HEK293T (cell line): ENCODE measurements around the gene LRRC10.

Source experiments
- CTCF ChIA-PET: fragments of 350-600 bp; formaldehyde crosslinking; extraction: SDS; loops from one replicate; lab custom pipeline; 2021; ENCODE audit warnings: antibody characterized with exemption, inconsistent platforms; lab: Yijun Ruan, JAX
- POLR2A ChIA-PET: fragments of 350-600 bp; formaldehyde crosslinking; extraction: SDS; loops from one replicate; lab custom pipeline; 2020; ENCODE audit warnings: antibody characterized with exemption, inconsistent platforms; lab: Yijun Ruan, JAX
- DNase-seq: peaks from one replicate; pipeline ENCODE4 v3.0.0; 2012; ENCODE audit warnings: mixed read lengths; ENCODE audit errors: extremely low spot score
- ARNT ChIP-seq: fragments of 450-650 bp; IDR thresholded peaks from 2 replicates; pipeline ENCODE4 v1.6.1; 2017; ENCODE audit warnings: mild to moderate bottlenecking
- BHLHE40 ChIP-seq: fragments of 450-650 bp; IDR thresholded peaks from 2 replicates; pipeline ENCODE4 v1.6.1; 2016; ENCODE audit warnings: mild to moderate bottlenecking, moderate library complexity, borderline replicate concordance
- CTBP1 ChIP-seq: fragments of 450-650 bp; IDR thresholded peaks from 2 replicates; pipeline ENCODE4 v1.6.1; 2016; ENCODE audit warnings: borderline replicate concordance
- ELF4 ChIP-seq: fragments of 450-650 bp; IDR thresholded peaks from 2 replicates; pipeline ENCODE4 v1.6.1; 2017; ENCODE audit warnings: antibody characterized with exemption
- FOXA1 ChIP-seq: fragments of 450-650 bp; IDR thresholded peaks from 2 replicates; pipeline ENCODE4 v1.6.1; 2016; ENCODE audit warnings: mild to moderate bottlenecking
- FOXK2 ChIP-seq: fragments of 450-650 bp; IDR thresholded peaks from 2 replicates; pipeline ENCODE4 v1.6.1; 2016; ENCODE audit warnings: mild to moderate bottlenecking
- FOXM1 ChIP-seq: fragments of 450-650 bp; IDR thresholded peaks from 2 replicates; pipeline ENCODE4 v1.6.1; 2017; ENCODE audit warnings: mild to moderate bottlenecking, borderline replicate concordance
- HDGF ChIP-seq: fragments of 450-650 bp; IDR thresholded peaks from 2 replicates; pipeline ENCODE4 v1.6.1; 2017; ENCODE audit warnings: antibody characterized with exemption, borderline replicate concordance
- L3MBTL2 ChIP-seq: fragments of 450-650 bp; conservative IDR thresholded peaks from 2 replicates; pipeline ENCODE4 v1.6.1; 2016; ENCODE audit warnings: mild to moderate bottlenecking
- LEF1 ChIP-seq: fragments of 450-650 bp; IDR thresholded peaks from 2 replicates; pipeline ENCODE4 v1.6.1; 2017; ENCODE audit warnings: mild to moderate bottlenecking, borderline replicate concordance
- NFRKB ChIP-seq: fragments of 450-650 bp; IDR thresholded peaks from 2 replicates; pipeline ENCODE4 v1.6.1; 2016; ENCODE audit warnings: mild to moderate bottlenecking, moderate library complexity
- PKNOX1 ChIP-seq: fragments of 450-650 bp; IDR thresholded peaks from 2 replicates; pipeline ENCODE4 v1.6.1; 2016
- SP1 ChIP-seq: fragments of 450-650 bp; IDR thresholded peaks from 2 replicates; pipeline ENCODE4 v1.6.1; 2017
- SUZ12 ChIP-seq: fragments of 450-650 bp; IDR thresholded peaks from 2 replicates; pipeline ENCODE4 v1.6.1; 2016; ENCODE audit warnings: mild to moderate bottlenecking
- TARDBP ChIP-seq: fragments of 450-650 bp; IDR thresholded peaks from 2 replicates; pipeline ENCODE4 v1.6.1; 2016
- ZNF384 ChIP-seq: fragments of 450-650 bp; IDR thresholded peaks from 2 replicates; pipeline ENCODE4 v1.6.1; 2016

The LRRC10 gene

GRCh38 chr12:69642531-69642930 lies 31.8 kb upstream of the LRRC10 start:
- no peak for DNase-seq
- POLR2A ChIA-PET = no interaction called here
- CTCF ChIA-PET = no interaction called here
- no peak for TF ChIP-seq HDGF
- no peak for TF ChIP-seq CTBP1
- TF ChIP-seq L3MBTL2 = no peak
- TF ChIP-seq SUZ12 = no peak
- no peak for TF ChIP-seq FOXM1
- TF ChIP-seq PKNOX1 = no peak
- TF ChIP-seq ARNT = no peak
- TF ChIP-seq SP1 = no peak
- no peak for TF ChIP-seq TARDBP
- TF ChIP-seq NFRKB = no peak

- no peak for TF ChIP-seq BHLHE40
- no peak for TF ChIP-seq TARDBP
- TF ChIP-seq ZNF384 = no peak
- no peak for TF ChIP-seq FOXK2
- no peak for TF ChIP-seq SUZ12
- TF ChIP-seq ARNT = no peak
- TF ChIP-seq PKNOX1 = no peak
- TF ChIP-seq NFRKB = no peak
- no peak for TF ChIP-seq L3MBTL2
- TF ChIP-seq FOXM1 = no peak
- no peak for TF ChIP-seq SP1
- TF ChIP-seq HDGF = no peak
- no peak for TF ChIP-seq LEF1
- TF ChIP-seq FOXA1 = no peak
- TF ChIP-seq CTBP1 = no peak
- TF ChIP-seq ELF4 = no peak
- DNase-seq = no peak
- ChIA-PET CTCF (no interaction called here), POLR2A (no interaction called here)
These were observed 30.8 kb upstream of the LRRC10 start for GRCh38 chr12:69641546-69641945.

GRCh38 chr12:69639400-69640016 lies 28.8 kb upstream of the LRRC10 start:
- POLR2A ChIA-PET = no interaction called here
- TF ChIP-seq L3MBTL2 (peak; percentile 56; the same call in 1 of the 2 replicates), FOXK2 (no peak)
- peak; percentile 87 for DNase-seq
- CTCF ChIA-PET = interaction anchor here (0.7 to 2.2 kb wide), 12 partner anchors 10 to 349 kb away, joined by 3 to 12 read pairs (median 4); no protein-coding TSS in a partner anchor

GRCh38 chr12:69633061-69633460 lies 22.4 kb upstream of the LRRC10 start:
- CTCF ChIA-PET = no interaction called here
- no peak for DNase-seq
- POLR2A ChIA-PET = no interaction called here
- no peak for TF ChIP-seq LEF1
- no peak for TF ChIP-seq SP1
- TF ChIP-seq SUZ12 = no peak
- TF ChIP-seq ELF4 = no peak
- TF ChIP-seq FOXA1 = no peak
- no peak for TF ChIP-seq TARDBP
- no peak for TF ChIP-seq ARNT
- no peak for TF ChIP-seq FOXM1
- TF ChIP-seq CTBP1 = no peak
- no peak for TF ChIP-seq L3MBTL2
- TF ChIP-seq BHLHE40 = no peak

GRCh38 chr12:69630191-69630590 lies 19.5 kb upstream of the LRRC10 start:
- TF ChIP-seq ARNT = no peak
- no peak for TF ChIP-seq FOXK2
- no peak for TF ChIP-seq SP1
- TF ChIP-seq ZNF384 = no peak
- no peak for TF ChIP-seq NFRKB
- TF ChIP-seq L3MBTL2 = no peak
- TF ChIP-seq SUZ12 = no peak
- no peak for TF ChIP-seq TARDBP
- no peak for TF ChIP-seq FOXM1
- no peak for TF ChIP-seq CTBP1
- no peak for TF ChIP-seq BHLHE40
- no peak for TF ChIP-seq PKNOX1
- TF ChIP-seq FOXA1 = no peak
- no peak for TF ChIP-seq LEF1
- ChIA-PET CTCF (no interaction called here), POLR2A (no interaction called here)
- DNase-seq = no peak

GRCh38 chr12:69627501-69627900 lies 16.8 kb upstream of the LRRC10 start:
- DNase-seq = no peak
- TF ChIP-seq NFRKB (no peak), CTBP1 (no peak), L3MBTL2 (no peak), FOXA1 (no peak)
- POLR2A ChIA-PET = no interaction called here
- CTCF ChIA-PET = interaction anchor here (1.8 kb wide), 1 partner anchor 12 kb away, joined by 9 read pairs; no protein-coding TSS in a partner anchor

GRCh38 chr12:69623970-69624369 lies 13.3 kb upstream of the LRRC10 start:
- TF ChIP-seq CTBP1 (no peak), NFRKB (no peak), PKNOX1 (no peak), LEF1 (no peak), L3MBTL2 (no peak), TARDBP (no peak), BHLHE40 (no peak), ZNF384 (no peak), ARNT (no peak), SP1 (no peak)
- ChIA-PET POLR2A (no interaction called here), CTCF (no interaction called here)
- DNase-seq = no peak
